ENCODE measurements around the gene AFF3.

- TF ChIP-seq POLR2AphosphoS5 (IDR thresholded peaks at IDR 0.05; ENCODE audit: low read depth, low read length) (no peak), TAF1 (IDR thresholded peaks at IDR 0.05; ENCODE audit: borderline replicate concordance, insufficient read depth, low read length) (no peak), SIN3A (IDR thresholded peaks at IDR 0.05; ENCODE audit: borderline replicate concordance, insufficient read depth, low read length) (no peak)
These were observed 379.7 kb downstream of the AFF3 start for GRCh38 chr2:99762714-99763113.

Measured in PFSK-1 (cell line).